H4 (cell line): Measurements from ENCODE around the gene RPL35. TPM values are rescaled to one million over a fixed set of nuclear protein-coding genes. Genes with fewer than 3 reads are reported as not detected.
"Not testable (repeated sequence)": the region's sequence is repeated elsewhere in the genome, so short reads cannot be mapped to it uniquely, and the experiment has no call there.

ENCODE experiments used
- DNase-seq: peaks from one replicate; pipeline ENCODE4 v3.0.0-alpha.2; 2015; ENCODE audit warnings: low spot score
- total RNA-seq: library from RNA; depleted of rRNA; stranded (reverse); fragments of >200 nt; shearing (Covaris generic); gene quantifications from 2 replicates; pipeline ENCODE4 v1.2.3, GENCODE V29; 2014

The RPL35 gene
- total RNA-seq, 1 experiment from 2014 or later = 2,412 TPM

GRCh38 chr9:124852829-124853531, 8.8 kb downstream of the RPL35 start, which contains the start of gene WDR38:
TSS of gene WDR38 (plus strand) at chr9:124853460. CDS start at chr9:124853532, 72 bp downstream.
- DNase-seq = peak; percentile 71

- no peak for DNase-seq
These were observed 9.5 kb downstream of the RPL35 start for GRCh38 chr9:124852121-124852828.

- DNase-seq = no peak
These were observed 12.0 kb downstream of the RPL35 start for GRCh38 chr9:124849801-124850200.

GRCh38 chr9:124846969-124847368, 14.8 kb downstream of the RPL35 start:
- no peak for DNase-seq

- not testable (repeated sequence) for DNase-seq
These were observed 15.3 kb downstream of the RPL35 start for GRCh38 chr9:124846467-124846866.

- DNase-seq = no peak
These were observed 17.5 kb downstream of the RPL35 start for GRCh38 chr9:124844291-124844690.

GRCh38 chr9:124843456-124844034, 18.2 kb downstream of the RPL35 start:
- no peak for DNase-seq

- DNase-seq = no peak
These were observed 20.5 kb downstream of the RPL35 start for GRCh38 chr9:124841075-124841821.

- DNase-seq = no peak
These were observed 21.4 kb downstream of the RPL35 start for GRCh38 chr9:124840300-124840833.

GRCh38 chr9:124839612-124840299, 22.0 kb downstream of the RPL35 start:
- no peak for DNase-seq

- DNase-seq = not testable (repeated sequence)
These were observed 23.0 kb downstream of the RPL35 start for GRCh38 chr9:124838567-124839275.

GRCh38 chr9:124838132-124838531, 23.6 kb downstream of the RPL35 start:
- not testable (repeated sequence) for DNase-seq

- DNase-seq = peak; percentile 43
These were observed 26.7 kb downstream of the RPL35 start for GRCh38 chr9:124835026-124835557.

- DNase-seq = no peak
These were observed 27.2 kb downstream of the RPL35 start for GRCh38 chr9:124834591-124834990.

- DNase-seq = no peak
These were observed 30.0 kb downstream of the RPL35 start for GRCh38 chr9:124831642-124832364.

- DNase-seq = no peak
These were observed 31.2 kb downstream of the RPL35 start for GRCh38 chr9:124830593-124830992.

- no peak for DNase-seq
These were observed 32.5 kb downstream of the RPL35 start for GRCh38 chr9:124829334-124829669.

GRCh38 chr9:124828489-124829333, 33.0 kb downstream of the RPL35 start:
- no peak for DNase-seq
